K562 (cell line): ENCODE data around the gene REXO2. TPM values are rescaled to one million over a fixed set of nuclear protein-coding genes. Genes with fewer than 3 reads are reported as not detected.
A peak's percentile ranks its signal among the peaks of the same experiment; 100 is the strongest.

Source experiments
- ARID1B ChIP-seq: fragments of 450-650 bp; IDR thresholded peaks from 2 replicates; pipeline ENCODE4 v1.6.1; 2016; ENCODE audit warnings: antibody characterized with exemption, mild to moderate bottlenecking, inconsistent platforms
- CREB1 ChIP-seq, 2 experiments: sonication (generic) in 1 of 2; formaldehyde crosslinking in 1 of 2; IDR thresholded peaks; 2 replicates each; pipeline versions ENCODE4 v1.6.1 to v1.8.0; 2012 to 2022; ENCODE audit warnings: inconsistent platforms in 1 of 2, mild to moderate bottlenecking in 1 of 2, missing genetic modification reagents in 1 of 2, moderate library complexity in 1 of 2
- CXXC5 ChIP-seq: fragments of 250-450 bp; sonication (Bioruptor Pico); IDR thresholded peaks from 2 replicates; pipeline ENCODE4 v1.8.0; 2022; ENCODE audit warnings: inconsistent platforms, mild to moderate bottlenecking, moderate library complexity
- E2F4 ChIP-seq: sonication (generic); formaldehyde crosslinking; IDR thresholded peaks from 2 replicates; pipeline ENCODE4 v1.8.0; 2022; ENCODE audit warnings: mild to moderate bottlenecking, low read depth, missing genetic modification reagents
- GTF2E2 ChIP-seq: fragments of 200-800 bp; sonication (Bioruptor generic); IDR thresholded peaks from 2 replicates; pipeline ENCODE4 v1.6.1; 2016; ENCODE audit warnings: missing genetic modification characterization, missing compliant biosample characterization
- HDAC2 ChIP-seq: fragments of 450-650 bp; IDR thresholded peaks from 2 replicates; pipeline ENCODE4 v1.6.1; 2016; ENCODE audit warnings: mild to moderate bottlenecking
- IRF1 ChIP-seq: sonication (generic); formaldehyde crosslinking; IDR thresholded peaks from 2 replicates; pipeline ENCODE4 v1.8.0; 2022; ENCODE audit warnings: missing genetic modification reagents, mild to moderate bottlenecking, borderline replicate concordance
- NFATC3 ChIP-seq: fragments of 450-650 bp; IDR thresholded peaks from 2 replicates; pipeline ENCODE4 v1.6.1; 2017; ENCODE audit warnings: mild to moderate bottlenecking
- POLR2AphosphoS5 ChIP-seq: IDR thresholded peaks from 2 replicates; pipeline ENCODE4 v1.6.1; 2011; ENCODE audit warnings: mild to moderate bottlenecking, low read depth, low read length, moderate library complexity; ENCODE audit not compliant: control insufficient read depth, insufficient read depth
- PTTG1 ChIP-seq: fragments of 450-650 bp; IDR thresholded peaks from 2 replicates; pipeline ENCODE4 v1.6.1; 2016; ENCODE audit warnings: low read depth, mild to moderate bottlenecking, missing genetic modification characterization, missing compliant biosample characterization
- RFX5 ChIP-seq: IDR thresholded peaks from 2 replicates; pipeline ENCODE4 v1.6.1; 2011; ENCODE audit warnings: low read depth, mild to moderate bottlenecking, improper control_type of control experiment, low read length
- SIN3B ChIP-seq: fragments of 450-650 bp; IDR thresholded peaks from 2 replicates; pipeline ENCODE4 v1.6.1; 2017; ENCODE audit warnings: low read depth, mild to moderate bottlenecking, moderate library complexity
- SMARCC2 ChIP-seq: fragments of 450-650 bp; IDR thresholded peaks from 2 replicates; pipeline ENCODE4 v1.6.1; 2017; ENCODE audit warnings: antibody characterized with exemption, moderate library complexity, mild to moderate bottlenecking, low read depth
- SPI1 ChIP-seq: IDR thresholded peaks from 2 replicates; pipeline ENCODE4 v1.6.1; 2011; ENCODE audit warnings: low read depth, low read length, control low read depth, borderline replicate concordance
- TAF7 ChIP-seq: fragments of 450-650 bp; IDR thresholded peaks from 2 replicates; pipeline ENCODE4 v1.6.1; 2016; ENCODE audit warnings: missing genetic modification characterization, missing compliant biosample characterization
- TEAD1 ChIP-seq, 2 experiments: fragments of 450-650 bp in 1 of 2; sonication (generic) in 1 of 2; formaldehyde crosslinking; IDR thresholded peaks; 2 replicates each; pipeline versions ENCODE4 v1.4.0 to v1.8.0; 2020 to 2022; ENCODE audit warnings: mild to moderate bottlenecking in 2 of 2, missing genetic modification reagents in 1 of 2
- USF1 ChIP-seq: sonication (generic); formaldehyde crosslinking; IDR thresholded peaks from 2 replicates; pipeline ENCODE4 v1.9.0; 2022; ENCODE audit warnings: mild to moderate bottlenecking, missing genetic modification reagents
- ZBTB17 ChIP-seq: fragments of 450-650 bp; formaldehyde crosslinking; IDR thresholded peaks from 2 replicates; pipeline ENCODE4 v1.4.0; 2020; ENCODE audit warnings: mild to moderate bottlenecking
- ZNF766 ChIP-seq: fragments of 200-800 bp; sonication (Bioruptor generic); conservative IDR thresholded peaks from 2 replicates; pipeline ENCODE4 v1.6.1; 2016; ENCODE audit warnings: missing genetic modification characterization, missing compliant biosample characterization
- polyA plus RNA-seq, 8 experiments: library from polyadenylated mRNA; depleted of rRNA in 4 of 8; stranded (reverse) in 5 of 8; unstranded in 3 of 8; fragments of >200 nt; fragmentation: Nextera tagmentation in 2 of 8; fragmentation: Illumina TruSeq in 1 of 8; extraction: Ambion mirVana in 2 of 8; extraction: Trizol in 1 of 8; gene quantifications; 2 replicates each; pipeline versions ENCODE4 v1.2.1 to v1.2.3, GENCODE V29; 2011 to 2014; ENCODE audit warnings: inconsistent platforms in 1 of 8, missing spikeins in 1 of 8
- total RNA-seq, 7 experiments: library from RNA; depleted of rRNA in 6 of 7; stranded (reverse); fragments of >200 nt in 6 of 7; fragmentation: Illumina TruSeq in 2 of 7; extraction: Trizol in 2 of 7; gene quantifications; 2 replicates each; pipeline versions ENCODE4 v1.2.1 to v1.2.3, GENCODE V29; 2011 to 2021; ENCODE audit warnings: low replicate concordance in 1 of 7
- TF ChIP-seq, protein P1 (sequence below): fragments of 250-450 bp; sonication (Bioruptor Pico); IDR thresholded peaks from 2 replicates; pipeline ENCODE4 v1.4.0; 2020; ENCODE audit warnings: mild to moderate bottlenecking
- TF ChIP-seq, protein P2 (sequence below): fragments of 450-650 bp; IDR thresholded peaks from 2 replicates; pipeline ENCODE4 v1.6.1; 2016; ENCODE audit warnings: borderline replicate concordance

The REXO2 gene
- total and polyA plus RNA-seq, 9 of the 15 experiments (the other 6 are each of a cell fraction or from before 2014, with no cell fraction given): 143 to 370 (median 193) TPM

GRCh38 chr11:114400216-114400914 lies 38.9 kb upstream of the REXO2 start, which contains the start of the genes C11orf71 and RBM7 (continued):
- TF ChIP-seq SMARCC2: no peak
- TF ChIP-seq CXXC5 (CRISPR knock-in tag): peak; percentile 99
- no peak for TF ChIP-seq RFX5
- peak; percentile 54; the same call in 1 of the 2 replicates for TF ChIP-seq SPI1
- TF ChIP-seq USF1 (CRISPR knock-in tag): no peak; the same call in 1 of the 2 replicates
- peak; percentile 89 for TF ChIP-seq POLR2AphosphoS5
- TF ChIP-seq NFATC3: no peak
- peak; percentile 89 for TF ChIP-seq CREB1 (IDR thresholded peaks at IDR 0.05)
- peak; percentile 92 for TF ChIP-seq CREB1 (CRISPR knock-in tag; IDR thresholded peaks at IDR 0.05)
- TF ChIP-seq GTF2E2 (tag): peak; percentile 75; the same call in 1 of the 2 replicates
- TF ChIP-seq SIN3B: peak; percentile 9; the same call in 1 of the 2 replicates
- TF ChIP-seq ARID1B: peak; percentile 39; the same call in 1 of the 2 replicates
- peak; percentile 71 to 82; a peak in 2 of 4 replicates for TF ChIP-seq TEAD1 (CRISPR knock-in tag; IDR thresholded peaks at IDR 0.05)
- TF ChIP-seq, protein P1, sequence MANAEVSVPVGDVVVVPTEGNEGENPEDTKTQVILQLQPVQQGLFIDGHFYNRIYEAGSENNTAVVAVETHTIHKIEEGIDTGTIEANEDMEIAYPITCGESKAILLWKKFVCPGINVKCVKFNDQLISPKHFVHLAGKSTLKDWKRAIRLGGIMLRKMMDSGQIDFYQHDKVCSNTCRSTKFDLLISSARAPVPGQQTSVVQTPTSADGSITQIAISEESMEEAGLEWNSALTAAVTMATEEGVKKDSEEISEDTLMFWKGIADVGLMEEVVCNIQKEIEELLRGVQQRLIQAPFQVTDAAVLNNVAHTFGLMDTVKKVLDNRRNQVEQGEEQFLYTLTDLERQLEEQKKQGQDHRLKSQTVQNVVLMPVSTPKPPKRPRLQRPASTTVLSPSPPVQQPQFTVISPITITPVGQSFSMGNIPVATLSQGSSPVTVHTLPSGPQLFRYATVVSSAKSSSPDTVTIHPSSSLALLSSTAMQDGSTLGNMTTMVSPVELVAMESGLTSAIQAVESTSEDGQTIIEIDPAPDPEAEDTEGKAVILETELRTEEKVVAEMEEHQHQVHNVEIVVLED: peak; percentile 96
- TF ChIP-seq E2F4 (CRISPR knock-in tag): peak; percentile 85
- TF ChIP-seq HDAC2: peak; percentile 76
- no peak for TF ChIP-seq PTTG1 (tag)
- peak; percentile 44; the same call in 1 of the 2 replicates for TF ChIP-seq ZNF766 (CRISPR knock-in tag)
- TF ChIP-seq, protein P2, sequence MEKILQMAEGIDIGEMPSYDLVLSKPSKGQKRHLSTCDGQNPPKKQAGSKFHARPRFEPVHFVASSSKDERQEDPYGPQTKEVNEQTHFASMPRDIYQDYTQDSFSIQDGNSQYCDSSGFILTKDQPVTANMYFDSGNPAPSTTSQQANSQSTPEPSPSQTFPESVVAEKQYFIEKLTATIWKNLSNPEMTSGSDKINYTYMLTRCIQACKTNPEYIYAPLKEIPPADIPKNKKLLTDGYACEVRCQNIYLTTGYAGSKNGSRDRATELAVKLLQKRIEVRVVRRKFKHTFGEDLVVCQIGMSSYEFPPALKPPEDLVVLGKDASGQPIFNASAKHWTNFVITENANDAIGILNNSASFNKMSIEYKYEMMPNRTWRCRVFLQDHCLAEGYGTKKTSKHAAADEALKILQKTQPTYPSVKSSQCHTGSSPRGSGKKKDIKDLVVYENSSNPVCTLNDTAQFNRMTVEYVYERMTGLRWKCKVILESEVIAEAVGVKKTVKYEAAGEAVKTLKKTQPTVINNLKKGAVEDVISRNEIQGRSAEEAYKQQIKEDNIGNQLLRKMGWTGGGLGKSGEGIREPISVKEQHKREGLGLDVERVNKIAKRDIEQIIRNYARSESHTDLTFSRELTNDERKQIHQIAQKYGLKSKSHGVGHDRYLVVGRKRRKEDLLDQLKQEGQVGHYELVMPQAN: peak; percentile 77
- peak; percentile 59 for TF ChIP-seq TAF7 (tag)
- TF ChIP-seq ZBTB17 (CRISPR knock-in tag): peak; percentile 72
- TF ChIP-seq IRF1 (CRISPR knock-in tag): 0 out of 2 replicates have a peak, but pooled peaks have one; percentile 7
